Left renal pelvis (tissue), 4 donors: ENCODE measurements around the gene SLMAP. TPM values are rescaled to one million over a fixed set of nuclear protein-coding genes. Genes with fewer than 3 reads are reported as not detected.
"Not testable (repeated sequence)": the region's sequence is repeated elsewhere in the genome, so short reads cannot be mapped to it uniquely, and the experiment has no call there.

ENCODE experiments used
- DNase-seq, 4 donors: peaks; one replicate each; pipeline ENCODE4 v3.0.0-alpha.2; 2013; ENCODE audit warnings: low read depth in 4 of 4, low spot score in 3 of 4
- polyA plus RNA-seq, 4 donors: library from polyadenylated mRNA; unstranded; fragments of 120-200 nt; gene quantifications; one replicate each; pipeline ENCODE4 v1.2.1, GENCODE V29; 2013; ENCODE audit not compliant: insufficient read length in 4 of 4

SLMAP gene
- polyA plus RNA-seq, 4 donors: 37.0 to 51.2 (median 48.7) TPM

- no peak for DNase-seq
These were observed 31.9 kb downstream of the SLMAP start for GRCh38 chr3:57787867-57788623.

DNA sequence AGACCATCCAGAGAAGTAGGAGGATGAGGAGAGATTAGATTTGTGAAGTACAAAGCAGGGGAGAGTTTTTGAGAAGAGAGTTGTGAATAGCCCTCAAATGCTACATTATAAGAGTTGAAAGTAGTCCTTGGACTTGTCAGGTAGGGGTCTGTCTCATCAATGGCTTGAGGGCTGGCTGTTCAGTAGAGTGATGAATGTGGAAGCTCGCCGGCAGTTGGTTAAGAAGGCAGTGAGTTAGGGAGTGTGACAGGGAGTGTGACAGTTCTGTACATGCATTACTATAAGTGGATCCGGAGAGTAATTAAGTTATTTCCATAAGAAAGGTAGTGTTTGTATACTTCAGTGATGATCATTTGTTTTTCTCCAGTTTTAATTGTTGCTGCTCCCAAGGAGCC is 32.5 kb downstream of the SLMAP start:
- DNase-seq: no peak

DNA sequence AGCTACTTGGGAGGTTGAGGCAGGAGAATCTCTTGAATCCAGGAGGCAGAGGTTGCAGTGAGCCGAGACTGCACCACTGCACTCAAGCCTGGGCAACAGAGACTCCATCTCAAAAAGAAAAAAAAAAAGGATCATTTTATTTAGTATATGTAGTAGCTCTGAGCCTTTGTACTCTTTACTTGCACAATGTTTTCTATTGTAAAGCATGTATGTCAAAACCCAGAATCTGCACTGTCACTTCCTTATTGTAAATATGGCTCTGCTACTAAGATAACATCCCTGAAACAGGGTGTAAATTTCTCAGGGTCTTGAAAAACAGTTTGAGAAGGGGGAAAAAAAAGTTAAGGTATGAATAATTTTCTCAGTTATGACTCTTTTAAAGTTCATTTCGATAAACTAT is 35.1 kb downstream of the SLMAP start:
- no peak for DNase-seq

DNA sequence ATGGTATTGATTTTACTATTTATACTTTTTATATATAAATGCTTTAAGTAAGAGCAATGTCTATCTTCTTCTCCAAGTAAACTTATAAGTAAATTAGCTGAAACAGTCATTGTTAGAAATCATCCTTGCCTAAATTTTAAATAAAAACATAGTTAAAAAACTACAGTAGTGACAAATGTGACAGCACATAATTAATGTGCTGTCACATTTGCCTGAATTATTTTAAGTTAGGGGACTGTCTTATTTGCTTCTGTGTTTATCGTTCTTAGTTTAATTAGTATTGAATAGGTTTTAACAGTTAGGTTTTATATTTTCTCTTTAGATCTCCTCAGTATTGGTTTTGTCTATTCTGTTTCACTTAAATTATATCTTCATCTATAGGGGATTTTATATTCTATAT is 36.1 kb downstream of the SLMAP start:
- no peak for DNase-seq

- DNase-seq: no peak
These were observed 37.7 kb downstream of the SLMAP start for GRCh38 chr3:57793737-57794187.

DNA sequence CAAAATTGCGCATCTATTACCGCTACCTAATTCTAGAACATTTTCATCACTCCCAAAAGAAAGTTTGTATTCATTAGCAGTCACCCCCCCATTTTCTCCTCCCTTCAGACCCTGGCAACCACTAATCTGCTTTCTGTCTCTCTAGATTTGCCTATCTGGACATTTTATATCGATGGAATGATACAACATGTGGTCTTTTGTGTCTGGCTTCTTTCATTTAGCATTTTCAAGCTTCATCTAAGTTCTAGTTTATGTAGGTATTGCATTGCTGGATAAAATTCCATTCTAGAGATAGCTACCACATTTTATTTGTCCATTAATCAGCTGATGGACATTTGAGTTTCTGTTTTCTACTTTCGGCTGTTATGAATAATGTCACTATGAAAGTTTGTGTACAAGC is 38.4 kb downstream of the SLMAP start:
- DNase-seq: no peak

DNA sequence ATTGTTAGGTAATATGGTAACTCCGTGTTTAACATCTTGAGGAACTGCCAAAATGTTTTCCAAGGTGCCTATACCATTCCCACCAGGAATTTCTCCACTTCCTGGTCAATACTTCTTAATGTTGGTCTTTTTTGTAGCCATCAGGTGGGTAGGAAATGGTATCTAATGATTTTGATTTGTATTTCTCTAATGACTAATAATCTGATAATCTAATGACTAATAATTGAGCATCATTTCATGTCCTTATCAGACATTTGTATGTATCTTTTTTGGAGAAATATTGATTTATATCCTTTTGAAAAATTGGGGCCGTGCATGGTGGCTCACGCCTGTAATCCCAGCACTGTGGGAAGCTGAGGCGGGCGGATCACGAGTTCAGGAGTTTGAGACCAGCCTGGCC is 38.8 kb downstream of the SLMAP start:
- DNase-seq: no peak

GRCh38 chr3:57796261-57796660 is 40.2 kb downstream of the SLMAP start:
- DNase-seq: no peak

DNA sequence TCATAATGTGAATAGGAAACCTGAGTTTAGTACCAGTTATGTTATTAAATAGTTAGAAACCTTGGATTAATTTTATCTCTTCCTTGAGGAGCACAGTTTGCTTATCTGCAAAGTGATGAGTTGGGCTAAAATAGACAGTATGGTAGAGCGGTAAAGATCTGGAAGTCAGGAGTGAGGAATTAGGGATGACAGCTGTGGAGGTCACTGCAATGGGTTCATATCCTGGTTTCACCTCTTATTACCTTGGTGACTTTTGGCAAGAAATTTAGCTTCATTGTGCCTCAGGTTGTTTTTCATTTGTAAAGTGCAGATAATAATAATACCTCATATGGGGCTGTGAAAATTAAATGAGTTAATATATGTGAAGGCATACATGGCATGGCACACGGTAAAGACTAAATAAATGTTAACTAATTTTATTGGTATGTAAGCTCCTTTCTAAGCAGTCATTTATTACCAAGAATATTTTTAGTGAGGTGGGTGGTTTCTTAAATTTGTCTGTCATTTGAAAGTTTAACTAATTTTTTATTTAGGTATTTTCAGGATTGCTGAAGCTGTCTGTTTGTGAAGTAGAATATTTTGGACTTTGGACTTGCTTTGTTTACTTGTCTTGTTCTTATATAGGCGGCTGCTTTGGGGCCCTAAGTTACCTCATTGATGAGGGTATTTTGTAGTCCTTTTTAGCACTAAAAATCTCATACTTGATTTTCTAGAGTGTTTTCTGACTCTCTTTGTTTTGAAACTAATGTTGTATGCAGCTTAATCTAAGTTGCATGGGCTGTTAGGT is 41.8 kb downstream of the SLMAP start:
- DNase-seq: no peak

GRCh38 chr3:57803647-57804081 is 47.6 kb downstream of the SLMAP start:
- peak in 2 of 4 donors; percentile 5 to 6 for DNase-seq

- DNase-seq: no peak
These were observed 49.2 kb downstream of the SLMAP start for GRCh38 chr3:57805266-57805665.

GRCh38 chr3:57805674-57806073 is 49.6 kb downstream of the SLMAP start:
- no peak for DNase-seq

- not testable (repeated sequence) for DNase-seq
These were observed 50.1 kb downstream of the SLMAP start for GRCh38 chr3:57806195-57806594.

DNA sequence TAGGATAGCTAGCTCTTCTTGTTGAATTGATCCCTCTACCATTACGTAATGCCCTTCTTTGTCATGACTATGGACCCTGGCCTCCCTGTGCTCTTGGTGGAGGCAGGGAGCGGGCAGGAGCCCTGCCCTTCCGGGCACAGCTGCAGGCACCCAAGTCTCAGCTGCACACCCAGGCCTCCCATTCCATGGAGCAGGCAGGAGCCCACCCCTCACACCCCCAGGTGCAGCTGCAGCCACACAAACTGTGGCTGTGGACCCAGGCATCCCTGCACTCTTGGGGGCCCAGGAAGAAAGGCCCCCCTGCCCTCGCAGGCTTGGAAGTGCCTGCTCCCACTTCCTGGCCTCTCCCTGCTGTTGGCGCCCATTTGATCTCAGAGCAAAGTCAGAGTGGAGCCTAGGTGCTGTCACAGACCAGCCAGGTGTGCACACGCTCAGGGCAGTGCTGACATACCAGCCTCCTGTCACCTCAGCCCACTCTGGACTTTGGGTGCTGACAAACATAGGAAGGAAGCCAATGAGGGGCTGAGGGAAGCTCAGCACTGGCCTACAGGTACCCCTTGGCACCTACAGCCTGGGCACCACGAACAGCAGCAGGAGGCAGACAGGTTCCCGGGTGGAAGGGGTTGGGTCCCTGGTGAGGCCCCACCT is 53.0 kb downstream of the SLMAP start:
- no peak for DNase-seq

GRCh38 chr3:57809609-57809968 is 53.5 kb downstream of the SLMAP start:
- no peak for DNase-seq

DNA sequence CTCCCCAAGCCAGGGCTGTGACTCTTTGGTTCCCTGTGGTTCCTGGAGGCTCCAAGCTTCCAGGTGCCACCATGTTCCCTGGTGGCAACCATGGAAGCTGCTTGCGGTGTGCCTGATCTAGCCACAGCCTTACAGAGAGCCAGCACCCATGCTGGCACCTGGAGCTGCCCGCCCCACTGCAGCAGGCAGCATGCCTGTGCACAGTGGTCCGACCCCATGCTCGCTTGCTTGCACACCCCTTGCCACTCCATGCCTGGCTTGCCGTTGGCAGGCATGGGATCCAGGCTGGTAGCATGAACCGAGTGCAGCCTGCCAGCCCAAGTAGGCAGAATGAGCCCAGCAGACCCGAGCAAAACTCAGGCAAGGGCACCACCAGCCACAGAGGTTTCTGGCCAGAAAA is 53.9 kb downstream of the SLMAP start:
- no peak for DNase-seq

GRCh38 chr3:57810471-57811137 is 54.5 kb downstream of the SLMAP start:
- DNase-seq: peak in 1 of 4 donors; percentile 14

DNA sequence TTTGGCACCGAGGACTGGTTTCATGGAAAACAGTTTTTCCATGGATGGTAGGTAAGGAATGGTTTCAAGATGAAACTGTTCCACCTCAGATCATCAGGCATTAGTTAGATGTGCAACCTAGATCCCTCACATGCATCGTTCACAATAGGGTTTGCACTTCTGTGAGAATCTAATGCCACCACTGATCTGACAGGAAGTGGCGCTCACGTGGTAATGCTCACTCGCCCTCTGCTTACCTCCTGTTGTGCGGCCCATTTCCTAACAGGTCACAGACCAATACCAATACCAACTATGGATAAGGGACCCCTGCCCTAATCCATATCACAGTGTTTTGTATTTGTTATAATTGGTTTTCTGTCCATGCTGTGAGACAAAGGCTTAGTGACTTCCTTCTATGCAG is 58.9 kb downstream of the SLMAP start:
- no peak for DNase-seq

DNA sequence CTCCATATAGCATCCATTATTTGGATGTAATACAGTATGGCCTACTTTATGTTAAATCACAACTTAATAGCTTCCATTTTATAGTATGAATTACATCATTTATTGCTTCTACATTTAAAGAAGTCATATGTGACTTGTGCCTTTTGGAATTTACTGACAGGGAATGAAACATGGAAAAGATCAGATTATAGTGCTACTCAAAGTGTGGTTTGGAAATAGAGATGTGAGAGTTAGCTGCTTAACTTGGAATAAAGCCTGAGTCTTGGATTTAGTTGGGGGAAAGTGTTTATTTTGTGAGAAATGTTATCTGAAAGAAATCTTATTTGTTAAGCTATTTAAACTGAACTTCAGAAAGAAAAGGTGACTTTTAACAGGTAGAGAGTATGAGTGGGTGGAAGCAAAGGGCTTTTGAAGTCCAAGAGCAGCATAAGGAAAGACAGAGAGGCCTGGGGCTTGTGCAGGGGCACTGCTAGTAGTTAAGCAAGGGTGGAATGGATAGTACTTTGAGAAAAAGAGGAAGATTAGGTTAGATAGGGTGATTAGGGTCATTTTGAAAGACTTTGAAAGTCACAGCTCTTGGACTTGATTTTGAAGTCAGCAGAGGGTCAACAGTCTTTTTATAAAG is 60.5 kb downstream of the SLMAP start:
- no peak for DNase-seq

DNA sequence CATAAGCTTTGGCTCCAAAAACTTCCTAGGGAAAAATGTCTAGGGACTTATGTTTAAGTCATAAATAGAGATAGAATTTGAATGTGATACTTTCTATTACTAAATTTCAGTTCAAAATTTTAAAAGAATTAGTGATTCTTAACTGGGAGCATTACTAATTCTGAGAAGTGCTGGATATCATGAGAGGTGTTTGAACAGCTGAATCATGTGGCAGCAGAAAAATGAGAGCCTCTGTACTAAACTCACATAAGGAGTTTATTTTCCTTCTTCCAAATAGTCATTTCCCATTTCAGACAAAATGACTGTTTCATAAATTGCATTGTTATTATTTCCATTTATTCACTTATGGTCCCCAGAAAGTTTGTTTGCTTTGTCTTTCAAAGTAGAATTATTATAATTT is 62.7 kb downstream of the SLMAP start:
- DNase-seq: no peak

DNA sequence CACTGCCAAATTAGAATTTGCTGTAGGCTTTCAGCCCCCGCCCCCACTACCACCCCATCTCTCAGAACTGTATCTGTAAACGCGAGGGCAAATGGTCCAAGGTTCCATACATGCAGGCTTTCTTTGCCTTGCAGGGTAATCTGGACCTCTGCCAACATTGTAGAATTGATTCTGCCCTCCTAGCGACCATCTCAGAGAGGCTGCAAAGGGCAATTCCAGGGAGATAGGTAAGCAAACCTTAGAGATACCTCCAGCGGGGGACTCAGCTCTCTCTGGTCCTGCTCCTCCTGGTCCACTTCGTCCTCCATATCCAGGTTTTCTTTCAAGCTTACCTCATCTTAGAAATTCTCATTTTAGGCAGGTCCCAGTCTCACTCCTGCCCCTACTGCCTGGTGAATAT is 64.4 kb downstream of the SLMAP start:
- DNase-seq: no peak
